Choroid plexus epithelial cell (primary cell): ENCODE data around the gene OPN1SW.

Experiments
- DNase-seq: peaks from one replicate; pipeline ENCODE4 v3.0.0-alpha.2; 2010; ENCODE audit warnings: low read depth
- H3K4me3 ChIP-seq: 2 replicates; pipeline ENCODE4 v1.5.1; 2011; ENCODE audit warnings: low read depth, mild to moderate bottlenecking, control low read depth, low read length, moderate library complexity
- TF ChIP-seq, protein P1 (sequence below): conservative IDR thresholded peaks from 2 replicates; pipeline ENCODE4 v1.5.1; 2011; ENCODE audit warnings: low read depth, mild to moderate bottlenecking, control low read depth, inconsistent platforms, low read length, moderate library complexity

OPN1SW gene

DNA sequence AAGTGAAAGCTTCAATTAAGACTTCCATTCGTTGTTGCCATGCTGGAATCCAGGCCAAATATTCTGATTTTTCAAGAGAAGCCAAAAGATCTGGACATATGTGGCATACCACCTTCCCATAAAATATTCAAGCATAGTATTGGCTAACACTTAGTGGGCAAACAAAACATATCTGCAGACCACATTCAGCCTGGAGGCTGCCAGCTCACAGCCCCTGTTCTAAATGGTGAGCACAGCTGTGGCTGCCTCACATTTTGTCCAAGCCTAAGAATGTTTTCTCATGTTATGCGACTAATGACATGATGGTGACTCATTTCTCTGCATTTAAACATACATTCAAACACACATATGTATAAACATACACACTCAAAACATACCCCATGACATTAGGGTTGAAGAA, 47.0 kb downstream of the OPN1SW start:
- TF ChIP-seq, protein P1, sequence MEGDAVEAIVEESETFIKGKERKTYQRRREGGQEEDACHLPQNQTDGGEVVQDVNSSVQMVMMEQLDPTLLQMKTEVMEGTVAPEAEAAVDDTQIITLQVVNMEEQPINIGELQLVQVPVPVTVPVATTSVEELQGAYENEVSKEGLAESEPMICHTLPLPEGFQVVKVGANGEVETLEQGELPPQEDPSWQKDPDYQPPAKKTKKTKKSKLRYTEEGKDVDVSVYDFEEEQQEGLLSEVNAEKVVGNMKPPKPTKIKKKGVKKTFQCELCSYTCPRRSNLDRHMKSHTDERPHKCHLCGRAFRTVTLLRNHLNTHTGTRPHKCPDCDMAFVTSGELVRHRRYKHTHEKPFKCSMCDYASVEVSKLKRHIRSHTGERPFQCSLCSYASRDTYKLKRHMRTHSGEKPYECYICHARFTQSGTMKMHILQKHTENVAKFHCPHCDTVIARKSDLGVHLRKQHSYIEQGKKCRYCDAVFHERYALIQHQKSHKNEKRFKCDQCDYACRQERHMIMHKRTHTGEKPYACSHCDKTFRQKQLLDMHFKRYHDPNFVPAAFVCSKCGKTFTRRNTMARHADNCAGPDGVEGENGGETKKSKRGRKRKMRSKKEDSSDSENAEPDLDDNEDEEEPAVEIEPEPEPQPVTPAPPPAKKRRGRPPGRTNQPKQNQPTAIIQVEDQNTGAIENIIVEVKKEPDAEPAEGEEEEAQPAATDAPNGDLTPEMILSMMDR: no peak
- no peak overlapping the region for H3K4me3 ChIP-seq
- DNase-seq: no peak

DNA sequence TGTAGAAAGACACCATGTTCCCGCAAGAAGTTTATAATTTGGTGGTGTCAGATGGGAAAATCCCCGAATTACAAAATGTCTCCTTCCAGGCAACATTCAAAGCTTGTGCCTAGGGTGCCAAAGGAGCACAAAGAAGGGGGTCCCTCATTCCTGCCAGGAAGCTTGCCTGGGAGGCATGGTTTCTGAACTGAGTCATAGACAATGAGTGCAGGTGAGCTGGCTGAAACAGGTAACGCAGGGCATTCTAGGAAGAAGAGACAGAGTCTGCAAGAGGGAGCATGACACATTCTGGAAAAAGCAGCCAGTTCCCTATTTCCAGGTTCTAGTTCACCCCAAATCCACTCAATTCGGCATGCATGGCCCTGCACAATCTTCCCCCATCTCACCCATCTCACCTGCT, 48.4 kb downstream of the OPN1SW start:
- DNase-seq: no peak
- H3K4me3 ChIP-seq: no peak overlapping the region
- TF ChIP-seq, protein P1: no peak

- TF ChIP-seq, protein P1: no peak
- H3K4me3 ChIP-seq: no peak overlapping the region
Observed at GRCh38 chr7:128726737-128727072, 48.9 kb downstream of the OPN1SW start.

GRCh38 chr7:128726059-128726736, 49.4 kb downstream of the OPN1SW start:
- TF ChIP-seq, protein P1: no peak
- DNase-seq: no peak
- no peak overlapping the region for H3K4me3 ChIP-seq

More at GRCh38 chr7:128726737-128727072, 48.9 kb downstream of the OPN1SW start:
- DNase-seq: no peak

DNA sequence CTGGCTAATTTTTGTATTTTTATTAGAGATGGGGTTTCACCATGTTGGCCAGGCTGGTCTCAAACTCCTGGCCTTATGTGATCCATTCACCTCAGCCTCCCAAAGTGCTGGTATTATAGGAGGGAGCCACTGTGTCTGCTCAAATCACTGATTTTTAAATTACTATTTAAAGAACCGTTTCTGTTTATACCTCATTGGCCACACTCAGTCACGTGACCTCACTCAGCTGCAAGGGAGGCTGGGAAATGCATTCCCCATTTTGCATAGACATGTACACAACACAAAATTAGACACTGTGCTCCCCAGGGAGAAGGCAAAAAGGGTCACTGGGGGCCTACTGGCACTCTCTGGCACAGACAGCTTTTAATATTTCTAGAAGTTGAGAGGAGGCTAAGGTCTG, 50.1 kb downstream of the OPN1SW start:
- no peak overlapping the region for H3K4me3 ChIP-seq
- TF ChIP-seq, protein P1: no peak

DNA sequence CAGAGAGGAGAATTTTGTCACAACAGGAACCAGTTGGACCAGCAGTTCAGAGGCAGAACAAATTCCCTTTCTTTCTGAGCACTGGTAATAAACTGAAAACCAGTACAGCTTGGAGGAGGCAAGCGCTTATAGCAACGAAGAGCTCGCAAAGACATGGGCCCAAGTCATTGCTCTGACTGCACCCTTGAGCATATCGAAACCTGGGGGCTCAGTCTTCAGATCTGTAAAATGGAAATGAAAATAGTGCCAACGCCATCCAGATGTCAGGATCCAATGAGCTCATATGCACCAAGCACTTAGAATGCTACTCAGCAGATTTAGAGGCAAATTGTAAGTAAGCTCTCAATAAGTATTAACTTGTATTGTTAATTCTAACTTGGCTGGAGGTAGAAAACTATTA, 50.9 kb downstream of the OPN1SW start:
- DNase-seq: no peak
- TF ChIP-seq, protein P1: no peak
- no peak overlapping the region for H3K4me3 ChIP-seq

More for the DNA sequence above, 50.1 kb downstream of the OPN1SW start:
- no peak for DNase-seq
